Measurements from ENCODE around the gene SCAMP4. TPM values are rescaled to one million over a fixed set of nuclear protein-coding genes. Genes with fewer than 3 reads are reported as not detected.
"Not testable (repeated sequence)": the region's sequence is repeated elsewhere in the genome, so short reads cannot be mapped to it uniquely, and the experiment has no call there.

SCAMP4 gene
- total RNA-seq, 2 experiments from 2014 or later: 23.1 to 25.1 TPM

DNA sequence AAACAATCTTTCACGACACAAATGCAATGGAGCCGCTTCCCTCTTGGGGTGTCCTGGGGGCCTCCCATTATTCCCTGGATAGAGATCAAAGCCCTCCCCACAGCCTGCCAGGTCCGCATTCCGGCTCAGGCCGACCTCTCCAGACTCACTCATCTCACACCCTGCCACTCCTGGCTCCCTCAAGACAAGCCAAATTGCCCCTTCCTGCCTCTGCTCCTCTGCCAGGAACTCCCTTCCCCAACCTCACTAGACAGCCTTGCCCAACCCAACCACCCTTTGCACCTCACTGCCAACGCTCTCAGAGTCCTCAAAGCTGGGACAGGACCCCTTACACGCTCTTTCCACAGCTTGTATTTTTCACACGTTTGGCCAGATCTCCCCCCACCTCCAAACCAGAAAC is 21.4 kb upstream of the SCAMP4 start:
- H3K4me3 Mint-ChIP-seq: peak overlapping the region; percentile 94
- no peaks in the 10 kb centered on the region for H3K27me3 Mint-ChIP-seq
- peak overlapping the region; percentile 94 for H3K27ac Mint-ChIP-seq
- DNase-seq (peak; percentile 49), ATAC-seq (peak; percentile 11)
- TF ChIP-seq CTCF (IDR thresholded peaks at IDR 0.05): no peak
- no peaks in the 10 kb centered on the region for H3K9me3 Mint-ChIP-seq
- POLR2A ChIA-PET: interaction anchor here (2.0 to 3.4 kb wide), 4 partner anchors 9 to 36 kb away, joined by 5 to 14 read pairs (median 9); no protein-coding TSS in a partner anchor
- H3K4me1 Mint-ChIP-seq (ENCODE audit: low read depth): peaks cover 34% of the 10 kb centered on the region
- H3K36me3 Mint-ChIP-seq (ENCODE audit: low read depth): peaks cover 23% of the 10 kb centered on the region
- CTCF ChIA-PET: interaction anchor here (1.0 kb wide), 2 partner anchors 9 to 19 kb away, joined by 3 read pairs; no protein-coding TSS in a partner anchor
- intact Hi-C loops (cut with micrococcal nuclease): no loop called here

- ChIA-PET POLR2A (interaction anchor here (1.1 to 3.4 kb wide), 5 partner anchors 8 to 37 kb away, joined by 5 to 14 read pairs (median 11); no protein-coding TSS in a partner anchor), CTCF (interaction anchor here (1.0 to 1.2 kb wide), 3 partner anchors 10 to 46 kb away, joined by 3 to 4 read pairs (median 3); no protein-coding TSS in a partner anchor)
- H3K27me3 Mint-ChIP-seq: no peaks in the 10 kb centered on the region
- peaks cover 34% of the 10 kb centered on the region for H3K4me1 Mint-ChIP-seq (ENCODE audit: low read depth)
- no peaks in the 10 kb centered on the region for H3K9me3 Mint-ChIP-seq
- intact Hi-C loops (cut with micrococcal nuclease): no loop called here
- H3K27ac Mint-ChIP-seq: peak overlapping the region; percentile 94
- DNase-seq (peak; percentile 71), ATAC-seq (peak; percentile 21)
- H3K36me3 Mint-ChIP-seq (ENCODE audit: low read depth): peaks cover 23% of the 10 kb centered on the region
- no peak for TF ChIP-seq CTCF (IDR thresholded peaks at IDR 0.05)
- peak overlapping the region; percentile 94 for H3K4me3 Mint-ChIP-seq
Measured at GRCh38 chr19:1884291-1884718, 20.9 kb upstream of the SCAMP4 start.

DNA sequence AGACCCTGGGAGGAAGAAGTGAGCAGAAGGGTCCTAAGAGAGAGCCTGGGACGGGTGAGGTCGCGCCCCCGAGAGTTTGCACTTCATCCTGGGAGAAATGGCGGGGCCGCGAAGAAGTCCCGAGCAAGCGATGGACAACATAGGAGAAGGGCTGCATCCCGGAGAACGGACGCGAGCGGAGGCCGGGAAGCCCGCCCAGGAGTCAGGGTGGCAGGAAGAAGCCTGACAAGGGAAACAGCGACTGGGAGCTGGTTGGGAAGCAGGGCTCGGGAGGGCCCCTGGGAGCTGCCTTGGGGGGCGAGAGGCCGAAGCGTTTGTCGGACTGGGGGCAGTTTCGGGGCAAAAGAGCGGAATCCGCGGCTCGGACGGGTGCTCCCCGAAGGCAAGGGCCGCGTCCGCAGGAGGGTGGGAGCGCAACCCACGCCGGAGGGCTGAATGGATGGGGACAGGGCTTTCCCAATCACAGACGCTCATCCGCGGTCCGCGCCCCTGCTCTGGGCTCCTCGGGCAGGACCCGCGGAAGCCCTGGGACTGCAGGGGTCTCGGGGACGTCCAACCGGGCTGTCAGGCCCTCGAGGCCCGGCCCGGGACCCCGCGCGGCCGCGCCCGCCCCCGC is 20.4 kb upstream of the SCAMP4 start:
- Mint-ChIP-seq H3K36me3 (ENCODE audit: low read depth) (peaks cover 23% of the 10 kb centered on the region), H3K27me3 (no peaks in the 10 kb centered on the region), H3K4me3 (peak overlapping the region; percentile 94), H3K27ac (peak overlapping the region; percentile 94), H3K9me3 (no peaks in the 10 kb centered on the region), H3K4me1 (ENCODE audit: low read depth) (peaks cover 34% of the 10 kb centered on the region)
- ChIA-PET CTCF (interaction anchor here (1.0 to 1.2 kb wide), 2 partner anchors 20 to 45 kb away, joined by 3 to 4 read pairs; no protein-coding TSS in a partner anchor), POLR2A (interaction anchor here (0.7 to 3.4 kb wide), 5 partner anchors 8 to 37 kb away, joined by 3 to 13 read pairs (median 11); no protein-coding TSS in a partner anchor)
- intact Hi-C loops (cut with micrococcal nuclease): no loop called here
- DNase-seq: no peak
- ATAC-seq: peak; percentile 1
- no peak for TF ChIP-seq CTCF (IDR thresholded peaks at IDR 0.05)

- DNase-seq (peak; percentile 97), ATAC-seq (peak; percentile 78)
- Mint-ChIP-seq H3K27ac (peak within 1 kb of the TSS; percentile 94), H3K4me3 (peak within 1 kb of the TSS; percentile 94), H3K4me1 (ENCODE audit: low read depth) (peaks cover 30% of the 10 kb centered on the region), H3K36me3 (ENCODE audit: low read depth) (peaks cover 23% of the 10 kb centered on the region)
- H3K27me3 Mint-ChIP-seq; H3K9me3 Mint-ChIP-seq; intact Hi-C loops (cut with micrococcal nuclease): not testable (repeated sequence)
- ChIA-PET CTCF (interaction anchor here (1.2 kb wide), 1 partner anchor 44 kb away, joined by 4 read pairs; no protein-coding TSS in a partner anchor), POLR2A (interaction anchor here (0.7 to 3.4 kb wide), 4 partner anchors 9 to 27 kb away, joined by 3 to 13 read pairs (median 12); no protein-coding TSS in a partner anchor)
Measured at GRCh38 chr19:1885398-1886119, 19.6 kb upstream of the SCAMP4 start, which contains the start of gene ABHD17A. Gene ABHD17A, minus strand, starts transcription at chr19:1885496. Its CDS starts 3,930 bp downstream, at chr19:1881566.

DNA sequence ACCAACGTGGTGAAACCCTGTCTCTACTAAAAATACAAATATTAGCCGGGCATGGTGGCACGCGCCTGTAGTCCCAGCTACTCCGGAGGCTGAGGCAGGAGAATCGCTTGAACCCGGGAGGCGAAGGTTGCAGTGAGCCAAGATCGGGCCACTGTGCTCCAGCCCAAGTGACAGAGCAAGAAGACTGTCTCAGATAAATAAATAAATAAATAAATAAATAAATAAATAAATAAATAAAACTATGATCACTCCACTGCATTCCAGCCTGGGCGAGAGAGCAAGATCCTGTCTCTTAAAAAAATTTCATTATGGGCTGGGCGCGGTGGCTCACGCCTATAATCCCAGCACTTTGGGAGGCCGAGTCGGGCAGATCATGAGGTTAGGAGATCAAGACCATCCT is 18.8 kb upstream of the SCAMP4 start:
- ATAC-seq; H3K27ac Mint-ChIP-seq; H3K9me3 Mint-ChIP-seq; CTCF ChIA-PET; intact Hi-C loops (cut with micrococcal nuclease); H3K4me3 Mint-ChIP-seq; DNase-seq; H3K27me3 Mint-ChIP-seq: not testable (repeated sequence)
- POLR2A ChIA-PET: interaction anchor here (1.8 to 1.9 kb wide), 2 partner anchors 10 to 11 kb away, joined by 4 to 12 read pairs; no protein-coding TSS in a partner anchor
- Mint-ChIP-seq H3K4me1 (ENCODE audit: low read depth) (peaks cover 27% of the 10 kb centered on the region), H3K36me3 (ENCODE audit: low read depth) (peaks cover 23% of the 10 kb centered on the region)
